Duodenal mucosa (tissue), 2 donors: ENCODE measurements around the gene NDUFA8.

ENCODE experiments used
- H3K27ac ChIP-seq: one replicate; pipeline ENCODE4 v1.7.0; 2013; ENCODE audit warnings: low read depth, low read length
- H3K27me3 ChIP-seq, 2 donors: one replicate each; pipeline ENCODE4 v1.7.0; 2013; ENCODE audit warnings: low read length in 2 of 2, control low read depth in 1 of 2; ENCODE audit not compliant: insufficient read depth in 2 of 2, control insufficient read depth in 1 of 2
- H3K36me3 ChIP-seq, 2 donors: one replicate each; pipeline ENCODE4 v1.7.0; 2013; ENCODE audit warnings: low read length in 2 of 2, control low read depth in 1 of 2; ENCODE audit not compliant: insufficient read depth in 2 of 2, control insufficient read depth in 1 of 2
- H3K4me1 ChIP-seq, 2 donors: one replicate each; pipeline ENCODE4 v1.7.0; 2013; ENCODE audit warnings: low read length in 2 of 2, control low read depth in 1 of 2; ENCODE audit not compliant: insufficient read depth in 2 of 2, control insufficient read depth in 1 of 2
- H3K4me3 ChIP-seq, 2 donors: one replicate each; pipeline ENCODE4 v1.7.0; 2013; ENCODE audit warnings: low read length in 2 of 2, low read depth in 1 of 2
- H3K9ac ChIP-seq, 2 donors: one replicate each; pipeline ENCODE4 v1.7.0; 2013; ENCODE audit warnings: low read length in 2 of 2, low read depth in 1 of 2
- H3K9me3 ChIP-seq, 2 donors: one replicate each; pipeline ENCODE4 v1.7.0; 2013; ENCODE audit warnings: low read length in 2 of 2, control low read depth in 1 of 2; ENCODE audit not compliant: control insufficient read depth in 1 of 2

NDUFA8 gene

GRCh38 chr9:122107291-122107805, 52.2 kb downstream of the NDUFA8 start:
- H3K27ac ChIP-seq = no peak overlapping the region
- H3K4me1 ChIP-seq = no peaks in the 10 kb centered on the region
- no peak overlapping the region for H3K4me3 ChIP-seq
- H3K9ac ChIP-seq = no peak overlapping the region
- H3K36me3 ChIP-seq = no peaks in the 10 kb centered on the region
- H3K9me3 ChIP-seq = peaks cover 0 to 2% of the 10 kb centered on the region in 2 donors
- H3K27me3 ChIP-seq = no peaks in the 10 kb centered on the region

GRCh38 chr9:122106576-122106975, 53.0 kb downstream of the NDUFA8 start:
- Histone ChIP-seq H3K9ac (no peak overlapping the region), H3K27ac (no peak overlapping the region), H3K4me1 (no peaks in the 10 kb centered on the region), H3K9me3 (peaks cover 0 to 2% of the 10 kb centered on the region in 2 donors), H3K27me3 (no peaks in the 10 kb centered on the region), H3K36me3 (no peaks in the 10 kb centered on the region), H3K4me3 (no peak overlapping the region)

- Histone ChIP-seq H3K4me1 (no peaks in the 10 kb centered on the region), H3K36me3 (no peaks in the 10 kb centered on the region), H3K9ac (no peak overlapping the region), H3K4me3 (no peak overlapping the region), H3K9me3 (peaks cover 0 to 2% of the 10 kb centered on the region in 2 donors), H3K27ac (no peak overlapping the region), H3K27me3 (no peaks in the 10 kb centered on the region)
Measured at GRCh38 chr9:122103985-122104384, 55.6 kb downstream of the NDUFA8 start.

DNA sequence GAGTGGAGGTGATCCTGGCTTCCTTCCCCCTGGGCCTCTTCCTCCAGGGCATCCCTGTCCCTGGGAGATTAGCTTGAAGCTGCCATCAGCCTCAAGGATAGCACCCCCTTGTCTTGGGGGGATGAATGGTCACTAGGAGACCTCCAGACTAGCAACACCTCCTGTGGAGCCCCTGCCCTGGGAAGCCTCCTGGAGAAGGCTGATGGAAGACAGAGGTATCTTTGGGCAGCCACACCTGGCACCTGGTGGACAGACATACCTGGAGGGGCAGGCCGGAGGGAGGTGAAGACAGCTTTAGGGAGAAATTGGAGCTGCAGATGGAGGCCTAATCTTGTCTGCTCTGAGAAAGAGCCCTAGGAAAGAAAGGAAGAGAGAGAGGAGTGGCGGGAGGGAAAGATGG, 57.4 kb downstream of the NDUFA8 start:
- H3K4me3 ChIP-seq = no peak overlapping the region

DNA sequence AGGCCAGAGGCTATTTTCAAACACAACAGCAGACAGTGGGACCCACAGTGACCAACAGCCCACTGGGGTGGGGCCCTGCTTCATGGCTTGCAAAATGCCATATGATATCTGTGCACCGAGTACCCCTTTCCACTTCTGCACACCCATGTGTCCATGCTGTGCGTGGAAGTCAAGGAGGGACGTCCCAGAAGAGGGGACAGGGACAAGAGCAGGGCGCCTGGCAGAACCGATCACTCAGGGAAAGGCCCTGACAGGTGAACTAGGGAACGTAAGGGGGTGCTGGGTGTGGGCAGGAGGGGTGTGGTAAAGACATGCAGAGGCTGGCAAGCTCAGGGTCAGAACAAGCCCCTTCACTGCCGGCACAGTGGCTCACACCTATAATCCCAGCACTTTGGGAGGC, 58.8 kb downstream of the NDUFA8 start:
- no peak overlapping the region for H3K27ac ChIP-seq
- H3K36me3 ChIP-seq = no peaks in the 10 kb centered on the region
- H3K4me1 ChIP-seq = no peaks in the 10 kb centered on the region
- peaks cover 0 to 2% of the 10 kb centered on the region in 2 donors for H3K9me3 ChIP-seq
- H3K4me3 ChIP-seq = no peak overlapping the region
- no peak overlapping the region for H3K9ac ChIP-seq
- no peaks in the 10 kb centered on the region for H3K27me3 ChIP-seq

More for the DNA sequence above, 57.4 kb downstream of the NDUFA8 start:
- Histone ChIP-seq H3K9me3 (peaks cover 0 to 2% of the 10 kb centered on the region in 2 donors), H3K36me3 (no peaks in the 10 kb centered on the region), H3K4me1 (no peaks in the 10 kb centered on the region), H3K27ac (no peak overlapping the region), H3K9ac (no peak overlapping the region), H3K27me3 (no peaks in the 10 kb centered on the region)

- Histone ChIP-seq H3K36me3 (no peaks in the 10 kb centered on the region), H3K27me3 (no peaks in the 10 kb centered on the region), H3K27ac (no peak overlapping the region), H3K9ac (no peak overlapping the region), H3K9me3 (peaks cover 0 to 2% of the 10 kb centered on the region in 2 donors), H3K4me1 (peaks cover 0 to 4% of the 10 kb centered on the region in 2 donors), H3K4me3 (peak overlapping the region; percentile 20 to 33)
Measured at GRCh38 chr9:122099271-122099869, 60.2 kb downstream of the NDUFA8 start.

DNA sequence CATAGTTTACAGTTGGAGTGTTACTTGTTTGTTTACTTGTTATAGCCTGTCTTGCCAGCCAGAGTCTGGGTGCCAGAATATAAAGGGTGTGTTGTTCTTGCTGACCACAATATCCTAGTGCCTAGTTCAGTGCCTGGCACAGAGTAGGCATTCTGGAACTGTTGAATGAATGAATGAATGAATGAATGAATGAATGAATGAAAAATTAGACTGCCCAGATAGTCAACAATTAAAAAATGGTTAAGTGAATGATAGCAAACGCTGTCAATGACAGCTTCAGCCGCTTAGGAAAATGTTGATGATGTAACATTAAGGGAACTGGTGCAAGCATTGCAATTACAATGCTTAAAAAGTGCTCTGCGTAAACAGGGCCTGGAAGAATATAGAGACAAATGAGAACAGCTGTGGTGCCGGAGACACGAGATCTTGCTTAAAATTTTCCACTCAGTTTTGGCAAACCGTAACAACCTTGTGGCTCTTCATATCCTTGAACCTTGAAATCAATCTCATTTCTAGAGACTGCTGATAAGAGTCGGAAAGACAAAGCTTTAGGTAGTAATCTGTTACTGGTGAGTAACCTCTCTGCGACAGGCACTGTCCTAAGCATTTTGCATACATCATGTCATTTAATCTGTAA, 61.8 kb downstream of the NDUFA8 start:
- Histone ChIP-seq H3K9ac (no peak overlapping the region), H3K4me1 (peaks cover 4 to 5% of the 10 kb centered on the region in 2 donors), H3K27ac (no peak overlapping the region), H3K4me3 (no peak overlapping the region), H3K27me3 (no peaks in the 10 kb centered on the region), H3K9me3 (no peaks in the 10 kb centered on the region), H3K36me3 (no peaks in the 10 kb centered on the region)

GRCh38 chr9:122096620-122097415, 62.8 kb downstream of the NDUFA8 start:
- Histone ChIP-seq H3K27ac (no peak overlapping the region), H3K36me3 (no peaks in the 10 kb centered on the region), H3K9me3 (no peaks in the 10 kb centered on the region), H3K9ac (no peak overlapping the region), H3K27me3 (no peaks in the 10 kb centered on the region), H3K4me1 (peaks cover 10 to 13% of the 10 kb centered on the region in 2 donors), H3K4me3 (no peak overlapping the region)

DNA sequence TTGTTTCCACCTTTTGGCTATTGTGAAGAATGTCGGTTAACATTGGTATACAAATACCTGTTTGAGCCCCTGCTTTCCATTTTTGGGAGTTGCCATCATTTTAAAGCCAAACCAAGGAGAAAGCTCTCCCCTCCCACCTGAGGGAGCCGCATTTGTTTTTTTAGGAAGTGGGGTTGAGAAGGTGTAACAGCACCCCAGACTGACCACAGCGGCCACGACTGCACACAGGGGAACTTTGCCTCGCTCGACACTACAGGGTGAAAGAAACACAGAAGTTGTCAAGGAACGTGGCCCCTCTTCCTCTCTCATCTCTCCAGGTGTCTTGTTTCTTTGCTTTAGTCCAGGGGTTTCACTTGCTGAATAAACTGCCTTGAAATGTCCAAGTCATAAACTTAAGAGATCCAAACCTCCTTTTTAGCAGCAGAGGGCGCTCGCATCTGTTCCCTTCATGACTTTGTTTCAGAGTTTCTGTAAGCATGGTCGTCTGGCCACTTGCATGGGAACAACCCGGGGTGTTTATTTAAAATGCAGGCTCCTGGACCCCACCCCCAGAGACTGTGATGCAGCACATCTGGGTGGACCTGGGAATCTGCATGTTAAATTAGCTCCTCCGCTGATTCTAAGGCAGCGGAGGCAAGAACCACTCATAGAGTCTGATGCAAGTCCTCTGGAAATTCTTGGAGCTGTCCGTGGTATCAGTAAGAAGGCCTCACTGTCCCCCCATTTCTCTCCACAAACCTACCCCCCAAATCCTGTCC, 64.4 kb downstream of the NDUFA8 start:
- peak overlapping the region in 1 of 2 donors; percentile 1 for H3K4me3 ChIP-seq
- no peak overlapping the region for H3K9ac ChIP-seq
- H3K9me3 ChIP-seq = no peaks in the 10 kb centered on the region
- no peak overlapping the region for H3K27ac ChIP-seq
- no peaks in the 10 kb centered on the region for H3K27me3 ChIP-seq
- H3K4me1 ChIP-seq = peaks cover 23 to 26% of the 10 kb centered on the region in 2 donors
- no peaks in the 10 kb centered on the region for H3K36me3 ChIP-seq
